H9 (cell line): ENCODE data around the gene LSS. TPM values are rescaled to one million over a fixed set of nuclear protein-coding genes. Genes with fewer than 3 reads are reported as not detected.
A peak's percentile ranks its signal among the peaks of the same experiment; 100 is the strongest.

ENCODE experiments used
- DNase-seq: peaks from one replicate; pipeline ENCODE4 v3.0.0-alpha.2; 2017
- H2AFZ ChIP-seq: one replicate; pipeline ENCODE4 v1.6.1; 2013; ENCODE audit warnings: mild to moderate bottlenecking, low read length, control low read depth, moderate library complexity
- H2AK5ac ChIP-seq: 2 replicates; pipeline ENCODE4 v1.6.1; 2013; ENCODE audit warnings: low read length, control low read depth, mixed read lengths; ENCODE audit not compliant: insufficient read length
- H2BK120ac ChIP-seq: one replicate; pipeline ENCODE4 v1.6.1; 2013; ENCODE audit warnings: low read depth, mild to moderate bottlenecking, low read length, control low read depth, inconsistent platforms; ENCODE audit not compliant: poor library complexity, severe bottlenecking
- H2BK12ac ChIP-seq: 2 replicates; pipeline ENCODE4 v1.6.1; 2013; ENCODE audit warnings: low read length, control low read depth, mixed read lengths, low read depth; ENCODE audit not compliant: insufficient read length
- H2BK15ac ChIP-seq: 2 replicates; pipeline ENCODE4 v1.6.1; 2013; ENCODE audit warnings: low read depth, low read length, control low read depth
- H2BK20ac ChIP-seq: one replicate; pipeline ENCODE4 v1.6.1; 2013; ENCODE audit warnings: low read depth, mild to moderate bottlenecking, low read length, control low read depth, inconsistent platforms; ENCODE audit not compliant: poor library complexity, severe bottlenecking
- H2BK5ac ChIP-seq: 2 replicates; pipeline ENCODE4 v1.6.1; 2013; ENCODE audit warnings: low read length, control low read depth, mixed read lengths; ENCODE audit not compliant: insufficient read length
- H3K14ac ChIP-seq: 2 replicates; pipeline ENCODE4 v1.6.1; 2013; ENCODE audit warnings: low read length, control low read depth; ENCODE audit not compliant: insufficient read depth
- H3K18ac ChIP-seq: 2 replicates; pipeline ENCODE4 v1.6.1; 2013; ENCODE audit warnings: low read depth, mild to moderate bottlenecking, mixed read lengths, low read length, control low read depth; ENCODE audit not compliant: insufficient read length
- H3K23ac ChIP-seq: 2 replicates; pipeline ENCODE4 v1.6.1; 2013; ENCODE audit warnings: low read length, control low read depth, mixed read lengths, low read depth; ENCODE audit not compliant: insufficient read length
- H3K23me2 ChIP-seq: 2 replicates; pipeline ENCODE4 v1.6.1; 2013; ENCODE audit warnings: low read depth, mild to moderate bottlenecking, mixed read lengths, low read length, control low read depth; ENCODE audit not compliant: insufficient read length, poor library complexity, severe bottlenecking
- H3K27ac ChIP-seq: 2 replicates; pipeline ENCODE4 v1.5.1; 2013; ENCODE audit warnings: low read length, control low read depth, mixed read lengths, low read depth; ENCODE audit not compliant: insufficient read length
- H3K27me3 ChIP-seq: 2 replicates; pipeline ENCODE4 v1.6.1; 2013; ENCODE audit warnings: low read length, control low read depth, inconsistent platforms; ENCODE audit not compliant: insufficient read depth
- H3K4ac ChIP-seq: 2 replicates; pipeline ENCODE4 v1.6.1; 2013; ENCODE audit warnings: low read depth, mild to moderate bottlenecking, control low read depth, inconsistent platforms, low read length, moderate library complexity
- H3K4me1 ChIP-seq: 2 replicates; pipeline ENCODE4 v1.6.1; 2013; ENCODE audit warnings: low read length, control low read depth, inconsistent platforms; ENCODE audit not compliant: insufficient read depth
- H3K4me2 ChIP-seq: 2 replicates; pipeline ENCODE4 v1.6.1; 2013; ENCODE audit warnings: low read length, control low read depth, mixed read lengths; ENCODE audit not compliant: insufficient read length, insufficient read depth
- H3K56ac ChIP-seq: 2 replicates; pipeline ENCODE4 v1.6.1; 2013; ENCODE audit warnings: low read depth, mild to moderate bottlenecking, mixed read lengths, low read length, control low read depth; ENCODE audit not compliant: insufficient read length
- H3K79me1 ChIP-seq: 2 replicates; pipeline ENCODE4 v1.6.1; 2013; ENCODE audit warnings: low read depth, mild to moderate bottlenecking, moderate library complexity, low read length, control low read depth, inconsistent platforms; ENCODE audit not compliant: insufficient read depth, poor library complexity, severe bottlenecking
- H3K79me2 ChIP-seq: 2 replicates; pipeline ENCODE4 v1.6.1; 2013; ENCODE audit warnings: low read length, control low read depth, inconsistent platforms; ENCODE audit not compliant: insufficient read depth
- H3K9ac ChIP-seq: 2 replicates; pipeline ENCODE4 v1.6.1; 2013; ENCODE audit warnings: low read length, control low read depth, mixed read lengths; ENCODE audit not compliant: insufficient read length; ENCODE audit errors: extremely low read depth
- H3K9me3 ChIP-seq: one replicate; pipeline ENCODE4 v1.6.1; 2013; ENCODE audit warnings: low read depth, low read length, inconsistent platforms; ENCODE audit not compliant: control insufficient read depth
- H3T11ph ChIP-seq: one replicate; pipeline ENCODE4 v1.6.1; 2013; ENCODE audit warnings: mild to moderate bottlenecking, low read length, control low read depth, inconsistent platforms
- H4K20me1 ChIP-seq: one replicate; pipeline ENCODE4 v1.6.1; 2013; ENCODE audit not compliant: control insufficient read depth, insufficient read length, insufficient read depth
- H4K5ac ChIP-seq: 2 replicates; pipeline ENCODE4 v1.6.1; 2013; ENCODE audit warnings: low read depth, mild to moderate bottlenecking, mixed read lengths, low read length, control low read depth; ENCODE audit not compliant: insufficient read length
- H4K8ac ChIP-seq: replicated peaks from 2 replicates; pipeline ENCODE4 v1.6.1; 2013; ENCODE audit warnings: low read length, control low read depth, mixed read lengths, low read depth; ENCODE audit not compliant: insufficient read length
- H4K91ac ChIP-seq: 2 replicates; pipeline ENCODE4 v1.6.1; 2013; ENCODE audit warnings: low read depth, mild to moderate bottlenecking, moderate library complexity, mixed read lengths, low read length, control low read depth; ENCODE audit not compliant: insufficient read length
- H3K27ac Mint-ChIP-seq, 3 experiments: 2 replicates in 2 of 3; 3 replicates in 1 of 3; pipeline ENCODE4 v1.8.0; 2020 to 2021; ENCODE audit warnings: mixed read lengths in 3 of 3, mild to moderate bottlenecking in 1 of 3, moderate library complexity in 1 of 3
- H3K27me3 Mint-ChIP-seq: 2 replicates; pipeline ENCODE4 v1.8.0; 2021; ENCODE audit warnings: low read depth, mild to moderate bottlenecking, moderate library complexity, mixed read lengths
- H3K36me3 Mint-ChIP-seq, 3 experiments: 2 replicates in 2 of 3; 3 replicates in 1 of 3; pipeline ENCODE4 v1.8.0; 2020 to 2021; ENCODE audit warnings: low read depth in 3 of 3, mixed read lengths in 3 of 3; ENCODE audit not compliant: insufficient read depth in 1 of 3
- H3K4me1 Mint-ChIP-seq, 2 experiments: 2 replicates each; pipeline ENCODE4 v1.8.0; 2020; ENCODE audit warnings: mixed read lengths in 2 of 2
- H3K4me3 Mint-ChIP-seq, 2 experiments: 2 replicates in 1 of 2; 3 replicates in 1 of 2; pipeline ENCODE4 v1.8.0; 2020 to 2021; ENCODE audit warnings: mild to moderate bottlenecking in 2 of 2, mixed read lengths in 2 of 2, moderate library complexity in 1 of 2
- H3K9me3 Mint-ChIP-seq, 2 experiments: 2 replicates in 1 of 2; 3 replicates in 1 of 2; pipeline ENCODE4 v1.8.0; 2020; ENCODE audit warnings: mild to moderate bottlenecking in 2 of 2, mixed read lengths in 2 of 2, moderate library complexity in 1 of 2
- WGBS: extraction: QIAGEN DNeasy Blood & Tissue Kit; methylation state at CpG from one replicate; pipeline ENCODE4 v1.1.7; 2013; ENCODE audit warnings: missing lambda C conversion rate, low lambda C conversion rate, mixed read lengths; ENCODE audit not compliant: insufficient read length; ENCODE audit errors: extremely low coverage; 5-methylcytosine and 5-hydroxymethylcytosine counted together
- total RNA-seq: library from RNA; stranded (reverse); gene quantifications from 2 replicates; pipeline ENCODE4 v1.2.1, GENCODE V29; 2021
- TF ChIP-seq, protein P1 (sequence below): fragments of 200-600 bp; sonication (generic); conservative IDR thresholded peaks from 3 replicates; pipeline ENCODE4 v1.8.0; 2021; ENCODE audit warnings: antibody characterized with exemption, mild to moderate bottlenecking

Gene LSS
- total RNA-seq, 1 experiment from 2014 or later = 69.2 TPM

GRCh38 chr21:46210378-46211136 is 18.0 kb downstream of the LSS start:
- H2AK5ac ChIP-seq = no peak overlapping the region
- Mint-ChIP-seq H3K4me1 (no peaks in the 10 kb centered on the region), H3K27me3 (no peaks in the 10 kb centered on the region), H3K27ac (peak overlapping the region in 1 of 3 experiments; percentile 28; a peak in 1 of 7 replicates), H3K9me3 (no peaks in the 10 kb centered on the region), H3K4me3 (no peak overlapping the region), H3K36me3 (peaks cover 17 to 49% (median 35%) of the 10 kb centered on the region in 3 experiments)
- no peaks in the 10 kb centered on the region for H4K20me1 ChIP-seq
- H3K27me3 ChIP-seq = no peaks in the 10 kb centered on the region
- no peak overlapping the region for H3K27ac ChIP-seq
- TF ChIP-seq, protein P1, sequence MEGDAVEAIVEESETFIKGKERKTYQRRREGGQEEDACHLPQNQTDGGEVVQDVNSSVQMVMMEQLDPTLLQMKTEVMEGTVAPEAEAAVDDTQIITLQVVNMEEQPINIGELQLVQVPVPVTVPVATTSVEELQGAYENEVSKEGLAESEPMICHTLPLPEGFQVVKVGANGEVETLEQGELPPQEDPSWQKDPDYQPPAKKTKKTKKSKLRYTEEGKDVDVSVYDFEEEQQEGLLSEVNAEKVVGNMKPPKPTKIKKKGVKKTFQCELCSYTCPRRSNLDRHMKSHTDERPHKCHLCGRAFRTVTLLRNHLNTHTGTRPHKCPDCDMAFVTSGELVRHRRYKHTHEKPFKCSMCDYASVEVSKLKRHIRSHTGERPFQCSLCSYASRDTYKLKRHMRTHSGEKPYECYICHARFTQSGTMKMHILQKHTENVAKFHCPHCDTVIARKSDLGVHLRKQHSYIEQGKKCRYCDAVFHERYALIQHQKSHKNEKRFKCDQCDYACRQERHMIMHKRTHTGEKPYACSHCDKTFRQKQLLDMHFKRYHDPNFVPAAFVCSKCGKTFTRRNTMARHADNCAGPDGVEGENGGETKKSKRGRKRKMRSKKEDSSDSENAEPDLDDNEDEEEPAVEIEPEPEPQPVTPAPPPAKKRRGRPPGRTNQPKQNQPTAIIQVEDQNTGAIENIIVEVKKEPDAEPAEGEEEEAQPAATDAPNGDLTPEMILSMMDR = peak; percentile 35; the same call in 1 of the 3 replicates
- H3K18ac ChIP-seq = no peak overlapping the region
- no peaks in the 10 kb centered on the region for H3K79me1 ChIP-seq
- no peak overlapping the region for H3K56ac ChIP-seq
- no peak overlapping the region for H4K8ac ChIP-seq
- H2BK20ac ChIP-seq = no peak overlapping the region
- no peak overlapping the region for H4K91ac ChIP-seq
- H3K14ac ChIP-seq = no peak overlapping the region; the same call in 1 of the 2 replicates
- H4K5ac ChIP-seq = no peak overlapping the region
- H3K9me3 ChIP-seq = no peaks in the 10 kb centered on the region
- H3K9ac ChIP-seq = no peak overlapping the region
- H2AFZ ChIP-seq = no peak overlapping the region
- no peak overlapping the region for H2BK5ac ChIP-seq
- H3K4me2 ChIP-seq = no peak overlapping the region
- no peaks in the 10 kb centered on the region for H3K4me1 ChIP-seq
- no peak overlapping the region for H3K4ac ChIP-seq
- no peak overlapping the region for H3T11ph ChIP-seq
- no peaks in the 10 kb centered on the region for H3K79me2 ChIP-seq
- no peaks in the 10 kb centered on the region for H3K23me2 ChIP-seq
- no peak overlapping the region for H2BK15ac ChIP-seq
- no peak overlapping the region for H2BK120ac ChIP-seq
- no peak overlapping the region for H3K23ac ChIP-seq
- DNase-seq = no peak
- no CpG with 5 or more reads among the region's 16 CpGs for WGBS
- H2BK12ac ChIP-seq = no peak overlapping the region
